GM12873 (cell line): ENCODE results near the gene MYH1.

Experiments
- TF ChIP-seq, protein P1 (sequence below): IDR thresholded peaks from 2 replicates; pipeline ENCODE4 v1.5.1; 2012; ENCODE audit warnings: low read depth, mild to moderate bottlenecking, moderate library complexity, low read length, control low read depth; ENCODE audit not compliant: insufficient read depth; ENCODE audit errors: missing control alignments

The MYH1 gene

DNA sequence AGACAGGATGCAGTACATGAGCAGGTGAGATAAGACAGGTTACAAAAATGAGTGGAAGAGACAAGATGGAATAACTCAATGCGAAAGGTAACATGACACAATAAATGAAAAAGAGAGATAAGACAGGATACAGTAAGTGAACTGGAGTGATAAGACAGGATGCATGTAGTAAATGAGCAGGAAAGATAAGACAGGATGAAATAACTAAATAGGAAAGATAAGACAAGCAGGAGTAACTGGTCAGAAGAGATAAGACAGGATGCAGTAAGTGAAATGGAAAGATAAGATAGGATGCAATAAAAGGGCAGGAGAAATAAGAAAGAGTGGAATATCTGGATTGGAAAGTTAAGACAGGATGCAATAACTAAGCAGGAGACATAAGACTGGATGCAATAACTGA lies 40.6 kb downstream of the MYH1 start:
- TF ChIP-seq, protein P1, sequence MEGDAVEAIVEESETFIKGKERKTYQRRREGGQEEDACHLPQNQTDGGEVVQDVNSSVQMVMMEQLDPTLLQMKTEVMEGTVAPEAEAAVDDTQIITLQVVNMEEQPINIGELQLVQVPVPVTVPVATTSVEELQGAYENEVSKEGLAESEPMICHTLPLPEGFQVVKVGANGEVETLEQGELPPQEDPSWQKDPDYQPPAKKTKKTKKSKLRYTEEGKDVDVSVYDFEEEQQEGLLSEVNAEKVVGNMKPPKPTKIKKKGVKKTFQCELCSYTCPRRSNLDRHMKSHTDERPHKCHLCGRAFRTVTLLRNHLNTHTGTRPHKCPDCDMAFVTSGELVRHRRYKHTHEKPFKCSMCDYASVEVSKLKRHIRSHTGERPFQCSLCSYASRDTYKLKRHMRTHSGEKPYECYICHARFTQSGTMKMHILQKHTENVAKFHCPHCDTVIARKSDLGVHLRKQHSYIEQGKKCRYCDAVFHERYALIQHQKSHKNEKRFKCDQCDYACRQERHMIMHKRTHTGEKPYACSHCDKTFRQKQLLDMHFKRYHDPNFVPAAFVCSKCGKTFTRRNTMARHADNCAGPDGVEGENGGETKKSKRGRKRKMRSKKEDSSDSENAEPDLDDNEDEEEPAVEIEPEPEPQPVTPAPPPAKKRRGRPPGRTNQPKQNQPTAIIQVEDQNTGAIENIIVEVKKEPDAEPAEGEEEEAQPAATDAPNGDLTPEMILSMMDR: no peak

DNA sequence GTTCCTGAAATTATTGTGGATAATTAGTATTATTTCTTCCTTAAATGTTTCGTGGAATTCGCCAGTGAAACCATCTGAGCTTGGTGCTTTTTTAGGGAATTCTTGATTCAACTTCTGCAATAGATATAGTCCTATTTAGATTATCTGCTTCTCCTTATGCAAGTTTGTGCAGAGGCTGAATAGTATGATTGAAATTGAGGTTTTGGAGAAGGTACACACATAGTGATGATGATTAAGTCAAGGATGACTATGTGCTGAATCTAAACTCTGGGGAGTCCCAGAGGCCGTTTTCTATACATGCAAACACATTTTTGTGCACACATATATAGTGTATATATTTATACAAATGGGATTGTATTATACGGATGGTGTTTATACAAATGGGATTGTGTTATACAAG lies 43.8 kb downstream of the MYH1 start:
- TF ChIP-seq, protein P1: no peak

DNA sequence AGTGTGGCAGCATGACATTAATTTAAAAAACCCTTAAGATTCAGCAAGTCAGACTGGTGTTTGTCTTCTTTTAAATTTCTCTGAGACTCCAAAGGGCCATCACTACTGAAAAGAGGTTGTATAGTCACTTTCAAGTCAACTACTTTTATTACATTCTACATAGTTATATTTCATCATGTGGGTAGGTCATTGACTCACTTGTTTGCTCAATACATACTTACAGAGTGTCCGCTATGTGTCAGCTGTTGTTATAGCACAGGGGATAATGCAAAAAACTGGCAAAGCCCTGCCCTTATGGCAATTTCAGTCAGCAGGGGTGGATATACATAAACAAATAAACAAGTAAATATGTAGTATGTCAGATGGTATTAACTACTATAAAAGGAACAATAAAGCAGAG lies 46.5 kb downstream of the MYH1 start:
- TF ChIP-seq, protein P1: no peak

DNA sequence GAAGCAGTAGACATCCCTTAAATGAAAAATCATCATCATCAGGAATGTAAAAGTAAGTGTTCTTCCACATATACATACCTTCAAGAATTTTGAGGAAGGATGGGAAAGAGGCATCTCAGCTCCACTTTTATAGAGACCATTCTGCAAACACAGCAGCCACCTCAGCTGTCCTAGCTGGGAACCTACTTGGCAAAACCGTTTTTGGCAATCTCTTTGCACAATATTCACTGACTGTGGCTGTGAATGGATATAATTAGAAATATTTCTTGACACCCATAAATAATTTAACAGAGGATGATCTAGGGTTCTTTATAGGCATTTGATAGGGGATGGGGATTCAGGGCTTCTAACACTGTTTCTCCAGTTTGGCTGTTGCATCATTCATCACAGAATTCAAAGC lies 48.9 kb downstream of the MYH1 start, which contains the start of gene MYH4:
MYH4 (minus strand) TSS at position 101 of the 400 bp plus-strand sequence. CDS start 2,814 bp downstream, outside the sequence.
- TF ChIP-seq, protein P1: no peak

DNA sequence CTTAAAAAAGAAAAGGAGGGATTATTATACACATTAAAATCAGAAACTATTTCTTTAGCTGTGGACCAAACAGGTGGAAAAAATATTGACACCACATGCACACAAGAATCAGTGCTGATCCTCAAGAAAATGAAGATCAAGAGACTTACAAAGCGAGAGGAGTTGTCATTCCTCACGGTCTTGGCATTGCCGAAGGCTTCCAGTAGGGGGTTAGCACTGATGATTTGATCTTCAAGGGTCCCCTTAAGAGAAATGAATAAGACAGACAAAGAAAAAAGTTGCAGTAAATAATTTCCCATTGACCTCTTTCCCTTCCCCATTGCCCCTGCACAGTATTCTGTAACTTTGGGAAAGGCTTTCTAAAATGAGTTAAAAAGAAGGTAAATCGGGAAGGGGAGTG lies 54.9 kb downstream of the MYH1 start:
- TF ChIP-seq, protein P1: no peak

DNA sequence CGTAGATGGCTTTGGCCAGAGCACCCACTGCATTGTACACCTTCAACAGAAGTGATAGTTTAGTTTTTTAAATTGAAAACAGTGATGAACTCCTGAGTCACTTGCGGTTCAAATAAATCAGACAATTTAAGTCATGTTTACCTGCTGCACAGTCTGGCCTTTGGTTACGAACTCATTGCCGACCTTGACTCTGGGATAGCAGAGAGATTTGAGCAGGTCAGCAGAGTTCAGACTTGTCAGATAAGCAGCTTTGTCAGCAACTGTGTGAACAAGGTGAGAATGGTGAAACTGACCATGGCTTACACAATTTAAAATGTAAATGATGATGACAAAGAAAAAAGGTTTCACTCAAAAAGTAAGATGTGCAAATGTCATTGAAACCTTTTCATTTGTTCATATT lies 58.3 kb downstream of the MYH1 start:
- TF ChIP-seq, protein P1: no peak

DNA sequence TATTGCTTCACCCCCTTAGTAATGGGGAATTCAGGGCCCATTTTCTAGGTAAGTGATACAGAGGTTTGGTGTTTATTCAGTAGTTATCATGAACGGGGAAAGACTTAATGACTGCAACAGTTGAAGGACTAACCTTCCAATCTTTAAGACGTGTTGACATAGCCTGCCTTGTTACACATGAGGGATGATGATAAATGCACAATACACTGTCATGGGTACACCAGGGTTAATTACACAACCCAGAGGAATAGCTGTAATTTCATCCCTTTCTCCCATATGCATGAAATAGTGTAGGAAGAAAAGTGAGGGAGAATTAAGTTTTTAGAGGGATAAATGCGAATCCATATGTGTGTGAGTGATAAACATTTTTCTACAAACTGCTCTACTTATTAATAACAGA lies 59.6 kb downstream of the MYH1 start:
- TF ChIP-seq, protein P1: no peak
